ENCODE results near the gene RAPGEF1.

RAPGEF1 gene

DNA sequence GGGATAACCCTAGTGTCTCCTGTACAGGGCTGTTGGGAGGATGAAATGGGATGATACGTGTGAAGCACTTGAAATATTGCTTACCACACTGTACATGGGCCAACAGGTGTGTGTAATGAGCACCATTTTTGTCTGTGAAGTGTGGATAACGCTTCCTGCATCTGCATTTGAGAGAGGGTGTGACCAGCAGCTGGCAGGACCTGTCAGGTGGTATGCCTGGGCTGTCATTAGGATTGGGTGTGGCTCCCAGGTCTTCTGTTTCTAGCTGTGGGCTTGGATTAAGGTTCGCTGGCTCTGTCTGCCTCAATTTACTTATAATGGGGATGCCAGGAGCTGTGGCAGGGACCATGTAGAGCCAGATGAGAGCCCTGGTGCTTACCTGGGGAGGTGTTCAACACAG is 120.2 kb downstream of the RAPGEF1 start:
- DNase-seq (ENCODE audit: low read depth in 1 of 2, low spot score in 1 of 2) = no peak
- no peak for TF ChIP-seq JUND (IDR thresholded peaks at IDR 0.05; ENCODE audit: low read depth)
- in situ Hi-C loops (cut with HindIII; ENCODE audit: low pct_unique_long_range_greater_than_20kb, low sequenced_read_pairs) = no loop called here

GRCh38 chr9:131618785-131619184 is 121.1 kb downstream of the RAPGEF1 start:
- DNase-seq (ENCODE audit: low read depth in 1 of 2, low spot score in 1 of 2) = no peak
- in situ Hi-C loops (cut with HindIII; ENCODE audit: low pct_unique_long_range_greater_than_20kb, low sequenced_read_pairs) = no loop called here
- TF ChIP-seq JUND (IDR thresholded peaks at IDR 0.05; ENCODE audit: low read depth) = no peak

DNA sequence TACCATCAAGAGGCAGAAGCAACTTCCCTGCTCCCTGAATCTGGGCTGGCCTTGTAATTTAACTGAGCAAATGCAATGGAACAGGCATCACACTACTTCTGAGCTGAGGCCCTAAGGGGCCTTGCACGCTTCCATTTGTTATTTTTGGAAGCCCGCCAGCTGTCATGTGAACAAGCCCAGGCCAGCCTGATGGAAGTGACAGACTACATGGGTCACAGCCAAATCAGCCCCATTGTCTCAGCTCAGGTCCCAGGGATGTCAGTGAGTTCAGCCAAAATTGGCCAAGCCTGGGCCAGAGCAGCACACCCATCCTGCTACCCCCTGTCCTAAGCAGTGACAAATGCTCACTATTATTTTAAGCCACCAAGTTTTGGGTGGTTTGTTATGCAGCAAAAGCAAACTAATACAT is 121.8 kb downstream of the RAPGEF1 start:
- in situ Hi-C loops (cut with HindIII; ENCODE audit: low pct_unique_long_range_greater_than_20kb, low sequenced_read_pairs) = no loop called here
- no peak for TF ChIP-seq JUND (IDR thresholded peaks at IDR 0.05; ENCODE audit: low read depth)
- peak in 1 of 2 experiments; percentile 71 for DNase-seq (ENCODE audit: low read depth in 1 of 2, low spot score in 1 of 2)

DNA sequence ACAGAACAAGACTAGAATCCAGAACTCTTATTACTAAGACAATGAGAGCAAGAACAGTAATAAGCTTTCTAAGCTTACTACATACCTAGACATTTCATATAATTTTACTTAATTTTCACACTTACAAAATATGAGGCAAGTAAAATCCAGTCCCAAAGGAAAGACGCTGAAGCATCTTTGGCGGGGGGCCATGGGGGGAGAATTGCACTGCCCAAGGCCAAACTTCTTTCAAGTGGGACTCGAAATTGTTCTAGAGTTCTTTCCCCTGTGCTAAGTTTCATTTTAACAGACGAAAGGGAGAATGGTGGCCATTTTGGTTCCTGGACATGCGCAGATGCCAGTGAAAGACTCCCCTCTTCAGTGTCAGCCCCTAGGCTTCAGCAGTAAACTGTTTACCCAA is 122.3 kb downstream of the RAPGEF1 start:
- no peak for DNase-seq (ENCODE audit: low read depth in 1 of 2, low spot score in 1 of 2)
- in situ Hi-C loops (cut with HindIII; ENCODE audit: low pct_unique_long_range_greater_than_20kb, low sequenced_read_pairs) = no loop called here
- no peak for TF ChIP-seq JUND (IDR thresholded peaks at IDR 0.05; ENCODE audit: low read depth)

GRCh38 chr9:131616983-131617604 is 122.8 kb downstream of the RAPGEF1 start:
- in situ Hi-C loops (cut with HindIII; ENCODE audit: low pct_unique_long_range_greater_than_20kb, low sequenced_read_pairs) = no loop called here
- no peak for DNase-seq (ENCODE audit: low read depth in 1 of 2, low spot score in 1 of 2)
- no peak for TF ChIP-seq JUND (IDR thresholded peaks at IDR 0.05; ENCODE audit: low read depth)

- in situ Hi-C loops (cut with HindIII; ENCODE audit: low pct_unique_long_range_greater_than_20kb, low sequenced_read_pairs) = no loop called here
- no peak for TF ChIP-seq JUND (IDR thresholded peaks at IDR 0.05; ENCODE audit: low read depth)
- no peak for DNase-seq (ENCODE audit: low read depth in 1 of 2, low spot score in 1 of 2)
Observed at GRCh38 chr9:131614340-131614915, 125.4 kb downstream of the RAPGEF1 start.

DNA sequence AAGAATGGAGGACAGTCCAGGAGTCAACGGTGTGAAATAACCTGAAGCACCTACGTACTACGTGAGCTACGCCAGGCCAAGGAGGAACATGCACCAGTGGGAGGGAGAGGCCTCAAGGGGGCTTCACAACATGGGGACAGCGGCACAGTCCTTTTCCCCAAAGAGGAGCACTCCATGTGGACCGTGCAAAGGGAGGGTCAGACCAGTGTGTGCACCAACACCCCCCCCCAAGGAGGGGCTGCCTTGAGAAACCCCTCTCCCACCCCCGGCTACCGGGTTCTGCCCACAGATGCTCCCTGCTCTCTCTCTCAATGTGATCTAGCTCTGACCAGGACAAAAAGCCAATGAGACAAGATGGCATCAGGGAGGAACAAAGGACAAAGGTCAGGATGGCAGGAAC is 126.0 kb downstream of the RAPGEF1 start:
- in situ Hi-C loops (cut with HindIII; ENCODE audit: low pct_unique_long_range_greater_than_20kb, low sequenced_read_pairs) = no loop called here
- DNase-seq (ENCODE audit: low read depth in 1 of 2, low spot score in 1 of 2) = no peak
- TF ChIP-seq JUND (IDR thresholded peaks at IDR 0.05; ENCODE audit: low read depth) = no peak

- TF ChIP-seq JUND (IDR thresholded peaks at IDR 0.05; ENCODE audit: low read depth) = no peak
- in situ Hi-C loops (cut with HindIII; ENCODE audit: low pct_unique_long_range_greater_than_20kb, low sequenced_read_pairs) = no loop called here
- no peak for DNase-seq (ENCODE audit: low read depth in 1 of 2, low spot score in 1 of 2)
Observed at GRCh38 chr9:131612851-131613250, 127.0 kb downstream of the RAPGEF1 start.

GRCh38 chr9:131611586-131612315 is 128.1 kb downstream of the RAPGEF1 start:
- in situ Hi-C loops (cut with HindIII; ENCODE audit: low pct_unique_long_range_greater_than_20kb, low sequenced_read_pairs) = no loop called here
- no peak for DNase-seq (ENCODE audit: low read depth in 1 of 2, low spot score in 1 of 2)
- no peak for TF ChIP-seq JUND (IDR thresholded peaks at IDR 0.05; ENCODE audit: low read depth)

- in situ Hi-C loops (cut with HindIII; ENCODE audit: low pct_unique_long_range_greater_than_20kb, low sequenced_read_pairs) = no loop called here
Observed at GRCh38 chr9:131610231-131610761, 129.6 kb downstream of the RAPGEF1 start.

GRCh38 chr9:131609099-131609830 is 130.6 kb downstream of the RAPGEF1 start:
- in situ Hi-C loops (cut with HindIII; ENCODE audit: low pct_unique_long_range_greater_than_20kb, low sequenced_read_pairs) = no loop called here
- TF ChIP-seq JUND (IDR thresholded peaks at IDR 0.05; ENCODE audit: low read depth) = no peak
- DNase-seq (ENCODE audit: low read depth in 1 of 2, low spot score in 1 of 2) = peak; percentile 49 to 63

More at GRCh38 chr9:131610231-131610761, 129.6 kb downstream of the RAPGEF1 start:
- no peak for TF ChIP-seq JUND (IDR thresholded peaks at IDR 0.05; ENCODE audit: low read depth)
- DNase-seq (ENCODE audit: low read depth in 1 of 2, low spot score in 1 of 2) = no peak

- peak; percentile 94 to 96 for DNase-seq (ENCODE audit: low read depth in 1 of 2, low spot score in 1 of 2)
- no peak for TF ChIP-seq JUND (IDR thresholded peaks at IDR 0.05; ENCODE audit: low read depth)
- in situ Hi-C loops (cut with HindIII; ENCODE audit: low pct_unique_long_range_greater_than_20kb, low sequenced_read_pairs) = no loop called here
Observed at GRCh38 chr9:131608493-131609037, 131.3 kb downstream of the RAPGEF1 start.

Data from T47D (cell line).